ENCODE data around the gene ADAMTS3.

DNA sequence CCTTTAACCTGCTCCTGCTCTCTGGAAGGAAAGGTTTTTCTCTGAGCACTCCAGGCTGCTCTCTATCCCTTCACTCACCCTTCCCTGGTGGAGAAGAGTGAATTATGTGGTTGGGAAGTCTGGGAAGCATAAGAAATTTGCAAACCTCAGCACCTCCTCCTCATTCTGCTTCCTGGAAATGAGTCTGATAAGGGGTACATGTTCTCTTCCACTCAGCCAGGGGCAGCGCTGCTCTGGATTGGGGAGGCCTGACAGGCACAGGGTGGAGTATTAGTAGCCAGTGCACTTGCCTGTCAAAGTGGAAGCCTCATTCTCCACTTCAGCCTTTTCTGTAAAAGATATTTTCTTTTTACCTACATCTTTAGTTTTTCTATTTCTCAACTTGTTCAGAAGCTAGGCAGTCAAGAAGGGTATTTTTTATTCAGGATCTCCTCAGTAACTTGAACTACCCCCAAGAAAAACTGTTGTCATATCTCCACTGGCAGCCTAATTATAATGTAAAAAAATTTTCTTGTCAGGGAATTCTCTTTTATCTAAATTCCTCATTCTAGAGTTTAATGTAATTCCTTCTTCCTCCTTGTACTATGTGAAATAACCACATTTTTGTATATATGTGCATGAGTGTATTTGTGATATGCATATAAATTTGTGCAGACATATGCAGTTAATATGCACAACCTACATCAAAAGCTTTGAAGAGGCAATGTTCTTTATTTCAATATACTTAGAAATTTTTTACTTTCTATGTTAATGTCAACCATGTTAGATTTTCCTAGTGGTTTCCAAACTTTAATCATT lies 15.3 kb downstream of the ADAMTS3 start:
- TF ChIP-seq, protein P1, sequence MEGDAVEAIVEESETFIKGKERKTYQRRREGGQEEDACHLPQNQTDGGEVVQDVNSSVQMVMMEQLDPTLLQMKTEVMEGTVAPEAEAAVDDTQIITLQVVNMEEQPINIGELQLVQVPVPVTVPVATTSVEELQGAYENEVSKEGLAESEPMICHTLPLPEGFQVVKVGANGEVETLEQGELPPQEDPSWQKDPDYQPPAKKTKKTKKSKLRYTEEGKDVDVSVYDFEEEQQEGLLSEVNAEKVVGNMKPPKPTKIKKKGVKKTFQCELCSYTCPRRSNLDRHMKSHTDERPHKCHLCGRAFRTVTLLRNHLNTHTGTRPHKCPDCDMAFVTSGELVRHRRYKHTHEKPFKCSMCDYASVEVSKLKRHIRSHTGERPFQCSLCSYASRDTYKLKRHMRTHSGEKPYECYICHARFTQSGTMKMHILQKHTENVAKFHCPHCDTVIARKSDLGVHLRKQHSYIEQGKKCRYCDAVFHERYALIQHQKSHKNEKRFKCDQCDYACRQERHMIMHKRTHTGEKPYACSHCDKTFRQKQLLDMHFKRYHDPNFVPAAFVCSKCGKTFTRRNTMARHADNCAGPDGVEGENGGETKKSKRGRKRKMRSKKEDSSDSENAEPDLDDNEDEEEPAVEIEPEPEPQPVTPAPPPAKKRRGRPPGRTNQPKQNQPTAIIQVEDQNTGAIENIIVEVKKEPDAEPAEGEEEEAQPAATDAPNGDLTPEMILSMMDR (IDR thresholded peaks at IDR 0.05): no peak
- TF ChIP-seq POLR2A (IDR thresholded peaks at IDR 0.05): no peak

Measured in thyroid gland (tissue), 4 donors.